GM10266 (cell line): ENCODE data around the gene NFATC2IP.
A peak's percentile ranks its signal among the peaks of the same experiment; 100 is the strongest.
"Not testable (repeated sequence)": the region's sequence is repeated elsewhere in the genome, so short reads cannot be mapped to it uniquely, and the experiment has no call there.

Experiments
- DNase-seq: peaks from one replicate; pipeline ENCODE4 v3.0.0; 2012; ENCODE audit errors: extremely low spot score
- TF ChIP-seq, protein P1 (sequence below): IDR thresholded peaks from 2 replicates; pipeline ENCODE4 v1.5.1; 2012; ENCODE audit warnings: mild to moderate bottlenecking, low read depth; ENCODE audit not compliant: control insufficient read depth, insufficient read depth; ENCODE audit errors: missing control alignments

NFATC2IP gene

DNA sequence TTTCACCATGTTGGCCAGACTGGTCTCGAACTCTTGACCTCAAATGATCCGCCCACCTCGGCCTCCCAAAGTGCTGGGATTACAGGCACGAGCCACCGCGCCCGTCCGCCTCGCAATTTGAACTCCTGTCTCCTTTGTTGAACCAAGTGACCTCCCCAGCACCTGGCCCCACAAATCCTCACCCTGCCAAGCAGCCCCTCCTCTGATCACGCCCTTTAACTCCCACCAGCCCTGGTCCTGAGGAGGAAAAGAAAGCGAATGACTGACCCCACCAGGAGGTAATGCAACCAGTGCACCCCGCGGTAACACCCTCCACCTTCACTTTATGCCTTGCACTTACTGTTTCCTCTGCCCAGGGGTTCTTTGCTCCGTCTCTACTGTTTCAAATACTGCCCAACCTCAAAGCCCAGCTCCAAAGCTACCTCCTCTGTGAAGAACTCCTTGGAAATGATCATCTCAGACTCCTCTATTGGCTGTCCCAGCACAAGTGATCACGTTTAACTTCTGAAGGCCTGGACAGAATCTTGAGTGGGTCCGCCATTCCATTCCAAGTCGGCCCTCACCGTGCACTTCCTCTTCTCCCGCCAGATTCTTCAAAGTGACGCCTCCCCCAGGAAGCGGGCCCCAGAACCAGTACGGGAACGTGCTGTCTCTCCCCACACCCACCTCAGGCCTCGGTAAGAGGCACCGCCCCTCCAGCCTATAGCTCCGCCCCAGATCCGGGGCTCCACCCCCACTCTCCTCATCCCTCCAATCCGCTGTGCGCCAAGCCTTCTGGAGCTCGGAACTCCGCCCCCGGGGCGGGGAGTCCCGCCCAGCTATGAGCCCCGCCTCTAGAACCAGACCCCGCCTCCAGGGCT, 14.6 kb upstream of the NFATC2IP start:
- TF ChIP-seq, protein P1, sequence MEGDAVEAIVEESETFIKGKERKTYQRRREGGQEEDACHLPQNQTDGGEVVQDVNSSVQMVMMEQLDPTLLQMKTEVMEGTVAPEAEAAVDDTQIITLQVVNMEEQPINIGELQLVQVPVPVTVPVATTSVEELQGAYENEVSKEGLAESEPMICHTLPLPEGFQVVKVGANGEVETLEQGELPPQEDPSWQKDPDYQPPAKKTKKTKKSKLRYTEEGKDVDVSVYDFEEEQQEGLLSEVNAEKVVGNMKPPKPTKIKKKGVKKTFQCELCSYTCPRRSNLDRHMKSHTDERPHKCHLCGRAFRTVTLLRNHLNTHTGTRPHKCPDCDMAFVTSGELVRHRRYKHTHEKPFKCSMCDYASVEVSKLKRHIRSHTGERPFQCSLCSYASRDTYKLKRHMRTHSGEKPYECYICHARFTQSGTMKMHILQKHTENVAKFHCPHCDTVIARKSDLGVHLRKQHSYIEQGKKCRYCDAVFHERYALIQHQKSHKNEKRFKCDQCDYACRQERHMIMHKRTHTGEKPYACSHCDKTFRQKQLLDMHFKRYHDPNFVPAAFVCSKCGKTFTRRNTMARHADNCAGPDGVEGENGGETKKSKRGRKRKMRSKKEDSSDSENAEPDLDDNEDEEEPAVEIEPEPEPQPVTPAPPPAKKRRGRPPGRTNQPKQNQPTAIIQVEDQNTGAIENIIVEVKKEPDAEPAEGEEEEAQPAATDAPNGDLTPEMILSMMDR, result no peak
- DNase-seq, result peak; percentile 89

DNA sequence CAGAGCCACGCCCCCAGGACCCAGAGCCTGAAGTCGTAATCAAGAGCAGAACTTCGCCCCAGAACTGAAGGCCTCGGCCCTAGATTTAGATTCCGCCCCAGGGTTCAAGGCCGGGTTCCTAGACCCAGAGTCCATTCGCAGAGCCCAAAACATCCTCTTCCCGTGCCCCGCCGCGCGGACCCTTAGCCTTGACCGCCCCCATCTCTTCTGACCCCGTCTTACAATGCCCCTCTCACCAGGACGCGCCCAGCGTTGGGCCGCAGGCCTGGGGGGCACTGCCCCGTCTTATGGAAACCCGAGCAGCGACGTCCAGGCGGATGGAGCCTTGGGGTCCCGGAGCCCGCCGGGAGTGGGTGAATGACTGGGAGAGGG, 14.0 kb upstream of the NFATC2IP start:
- TF ChIP-seq, protein P1, result no peak
- no peak for DNase-seq

DNA sequence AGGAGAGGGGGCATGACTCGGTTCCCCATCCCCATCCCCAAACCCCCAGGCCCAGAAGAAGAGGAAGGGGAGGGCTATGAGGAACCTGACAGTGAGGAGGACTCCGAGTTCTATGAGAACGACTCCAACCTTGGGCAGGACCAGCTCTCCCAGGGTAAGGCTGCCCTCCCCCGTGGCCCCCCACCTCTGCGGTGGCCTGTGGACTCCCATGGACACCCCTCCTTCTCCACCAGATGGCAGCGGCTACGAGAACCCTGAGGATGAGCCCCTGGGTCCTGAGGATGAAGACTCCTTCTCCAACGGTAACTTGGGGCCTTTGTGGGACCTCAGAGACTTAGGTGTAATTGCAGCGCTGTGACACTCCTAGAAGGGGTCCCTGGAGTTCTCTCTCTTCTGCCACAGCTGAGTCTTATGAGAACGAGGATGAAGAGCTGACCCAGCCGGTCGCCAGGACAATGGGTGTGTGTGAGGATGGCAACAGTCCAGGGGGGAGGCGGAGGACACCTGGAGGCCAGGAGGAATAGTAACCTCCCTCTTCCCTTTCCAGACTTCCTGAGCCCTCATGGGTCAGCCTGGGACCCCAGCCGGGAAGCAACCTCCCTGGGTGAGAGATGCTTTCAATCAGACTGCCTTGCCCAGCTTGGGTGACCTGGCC, 13.4 kb upstream of the NFATC2IP start:
- TF ChIP-seq, protein P1, result no peak
- no peak for DNase-seq

DNA sequence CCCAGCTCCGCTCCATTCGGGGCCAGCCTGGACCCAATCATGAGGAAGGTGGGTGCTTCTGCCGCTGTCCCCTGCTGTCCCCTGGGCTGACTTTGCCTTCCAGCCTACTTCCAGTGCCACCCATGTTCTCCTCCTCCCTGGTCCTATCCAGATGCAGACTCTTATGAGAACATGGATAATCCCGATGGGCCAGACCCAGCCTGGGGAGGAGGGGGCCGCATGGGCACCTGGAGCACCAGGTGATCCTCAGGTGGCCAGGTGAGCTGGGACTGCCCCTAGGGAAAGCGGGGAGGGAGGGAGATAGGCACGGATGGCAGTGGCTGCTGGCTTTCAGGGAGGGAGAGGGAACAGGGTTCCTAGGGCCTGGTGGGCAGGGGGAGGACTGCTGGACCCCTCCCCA, 12.0 kb upstream of the NFATC2IP start:
- TF ChIP-seq, protein P1, result no peak
- DNase-seq, result no peak

DNA sequence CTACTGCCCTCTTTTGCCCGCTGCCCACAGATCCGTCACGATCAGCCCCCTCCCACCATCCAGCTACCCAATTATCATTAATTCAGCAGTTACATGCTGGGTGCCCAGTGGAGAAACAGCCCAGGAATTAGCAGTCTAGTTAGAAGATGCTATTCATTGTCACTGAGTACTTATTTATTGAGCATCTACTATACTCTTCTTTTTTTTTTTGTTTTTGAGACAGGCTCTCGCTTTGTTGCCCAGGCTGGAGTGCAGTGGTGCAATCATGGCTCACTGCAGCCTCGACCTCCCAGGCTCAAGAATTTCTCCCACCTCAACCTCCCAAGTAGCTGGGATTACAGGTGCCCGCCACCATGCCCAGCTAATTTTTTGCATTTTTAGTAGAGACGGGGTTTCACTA, 10.9 kb upstream of the NFATC2IP start:
- not testable (repeated sequence) for DNase-seq

DNA sequence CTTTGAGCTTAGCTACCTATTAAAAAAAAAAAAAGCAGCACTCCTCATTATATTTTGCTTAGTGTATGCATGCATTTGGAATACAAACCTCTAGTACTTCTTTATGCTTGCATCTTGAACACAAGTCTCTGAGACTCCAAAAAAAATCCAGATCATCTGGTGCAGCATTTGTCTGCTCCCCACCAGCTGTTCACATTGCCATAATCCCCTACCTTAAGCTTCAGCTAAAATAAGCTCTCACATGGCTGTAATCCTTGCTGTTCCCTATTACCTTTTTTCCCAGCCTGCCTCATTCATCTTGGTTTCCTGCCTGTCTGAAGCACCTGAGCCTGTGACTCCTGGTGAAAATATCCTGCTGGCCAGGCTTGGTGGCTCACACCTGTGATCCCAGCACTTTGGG, 7.5 kb upstream of the NFATC2IP start:
- TF ChIP-seq, protein P1, result no peak
- no peak for DNase-seq

DNA sequence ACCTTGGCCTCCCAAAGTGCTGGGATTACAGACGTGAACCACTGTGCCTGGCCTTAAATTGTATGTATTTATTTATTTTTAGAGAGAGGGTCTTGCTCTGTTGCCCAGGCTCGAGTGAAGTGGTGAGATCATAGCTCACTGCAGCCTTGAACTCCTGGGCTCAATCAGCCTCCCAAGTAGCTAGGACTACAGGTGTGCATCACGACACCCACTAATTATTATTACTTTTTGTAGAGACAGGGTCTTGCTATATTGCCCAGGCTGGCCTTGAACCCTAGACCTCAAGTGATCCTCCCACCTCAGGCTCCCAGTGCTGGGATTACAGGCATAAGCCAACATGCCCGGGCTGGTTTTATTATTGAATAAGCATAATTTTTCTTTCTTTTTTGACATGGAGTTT, 4.1 kb upstream of the NFATC2IP start:
- no peak for DNase-seq
- TF ChIP-seq, protein P1, result no peak
